Natural killer cell (primary cell): ENCODE results near the gene KLHL13. TPM values are rescaled to one million over a fixed set of nuclear protein-coding genes. Genes with fewer than 3 reads are reported as not detected.

Source experiments
- ATAC-seq, 3 donors: fragments of 150-1000 bp in 2 of 3; fragments of 200-7000 bp in 1 of 3; cut with Tn5 transposase; 1 replicate in 1 of 3; 2 replicates in 2 of 3; pipeline ENCODE4 v1.10.0; 2021; ENCODE audit warnings: mild to moderate bottlenecking in 2 of 3, moderate library complexity in 2 of 3
- DNase-seq, 2 donors: peaks; one replicate each; pipeline versions ENCODE4 v3.0.0 to v3.0.0-alpha.2; 2013 to 2021; ENCODE audit warnings: mixed read lengths in 1 of 2
- H3K27ac ChIP-seq: one replicate; pipeline ENCODE4 v1.5.1; 2013; ENCODE audit warnings: mild to moderate bottlenecking, low read length
- H3K27me3 ChIP-seq: one replicate; pipeline ENCODE4 v1.6.1; 2013; ENCODE audit warnings: low read length; ENCODE audit not compliant: control insufficient read depth, insufficient read depth
- H3K36me3 ChIP-seq: one replicate; pipeline ENCODE4 v1.6.1; 2013; ENCODE audit warnings: low read length; ENCODE audit not compliant: control insufficient read depth, insufficient read depth
- H3K4me1 ChIP-seq: one replicate; pipeline ENCODE4 v1.6.1; 2013; ENCODE audit warnings: low read length; ENCODE audit not compliant: control insufficient read depth, insufficient read depth
- H3K4me3 ChIP-seq: one replicate; pipeline ENCODE4 v1.5.1; 2013; ENCODE audit warnings: low read length
- H3K9me3 ChIP-seq: one replicate; pipeline ENCODE4 v1.6.1; 2013; ENCODE audit warnings: low read length; ENCODE audit not compliant: control insufficient read depth, insufficient read depth
- H3K27ac Mint-ChIP-seq, 2 donors: one replicate each; pipeline ENCODE4 v1.8.0; 2022; ENCODE audit warnings: mild to moderate bottlenecking in 2 of 2, mixed read lengths in 2 of 2, moderate library complexity in 1 of 2
- H3K27me3 Mint-ChIP-seq, 2 donors: one replicate each; pipeline ENCODE4 v1.8.0; 2022; ENCODE audit warnings: low read depth in 2 of 2, mixed read lengths in 2 of 2
- H3K36me3 Mint-ChIP-seq: one replicate; pipeline ENCODE4 v1.8.0; 2022; ENCODE audit warnings: mixed read lengths
- H3K4me1 Mint-ChIP-seq, 2 donors: one replicate each; pipeline ENCODE4 v1.8.0; 2022; ENCODE audit warnings: mixed read lengths in 2 of 2
- H3K4me3 Mint-ChIP-seq: one replicate; pipeline ENCODE4 v1.8.0; 2022; ENCODE audit warnings: mild to moderate bottlenecking, moderate library complexity, mixed read lengths
- H3K9me3 Mint-ChIP-seq, 2 donors: one replicate each; pipeline ENCODE4 v1.8.0; 2022; ENCODE audit warnings: mixed read lengths in 2 of 2
- WGBS: methylation state at CpG from one replicate; pipeline ENCODE4 v1.1.7; 2013; ENCODE audit warnings: missing lambda C conversion rate; ENCODE audit not compliant: insufficient coverage; 5-methylcytosine and 5-hydroxymethylcytosine counted together
- intact Hi-C: fragments of 100-400 bp; cut with micrococcal nuclease; formaldehyde crosslinking; loops from one replicate; pipeline ENCODE4 v1.14.2; 2022
- total RNA-seq, 4 donors: library from RNA; stranded (reverse); fragments of 120-200 nt in 1 of 4; gene quantifications; one replicate each; pipeline versions ENCODE4 v1.2.3 to v1.2.4, GENCODE V29; 2013 to 2022
- TF ChIP-seq, protein P1 (sequence below): fragments of 200-600 bp; IDR thresholded peaks from one replicate; pipeline ENCODE4 v1.8.0; 2022; ENCODE audit warnings: antibody characterized with exemption

The KLHL13 gene
- total RNA-seq, 3 donors from 2014 or later (not counting 1 experiment from before 2014, with no cell fraction given), result 0.11 to 0.73 (median 0.16) TPM

DNA sequence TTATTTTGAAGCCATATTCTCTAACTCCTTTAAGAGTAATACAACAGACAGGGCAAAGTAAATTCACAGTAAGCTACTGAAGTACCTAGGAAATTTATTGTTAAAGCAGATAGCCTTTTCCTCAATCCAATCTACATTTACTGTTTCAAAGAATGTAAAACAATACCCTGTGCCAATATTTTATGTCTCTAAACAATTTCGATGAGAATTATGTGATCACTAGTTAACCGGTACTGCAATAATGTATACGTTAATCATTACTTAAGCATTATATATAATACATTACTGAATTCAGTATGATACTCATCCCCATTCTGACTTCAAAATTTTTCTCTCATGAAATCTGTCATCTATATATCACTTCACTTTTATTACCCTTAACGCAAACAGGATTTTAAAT, 28.5 kb downstream of the KLHL13 start:
- H3K27me3 Mint-ChIP-seq, result peaks cover 0 to 8% of the 10 kb centered on the region in 2 donors
- H3K4me3 Mint-ChIP-seq, result no peak overlapping the region
- Histone ChIP-seq H3K4me3 (no peak overlapping the region), H3K27ac (no peak overlapping the region), H3K36me3 (no peaks in the 10 kb centered on the region), H3K27me3 (no peaks in the 10 kb centered on the region), H3K9me3 (no peaks in the 10 kb centered on the region), H3K4me1 (no peaks in the 10 kb centered on the region)
- no peak for DNase-seq
- H3K9me3 Mint-ChIP-seq, result peaks cover 0 to 6% of the 10 kb centered on the region in 2 donors
- H3K36me3 Mint-ChIP-seq, result no peaks in the 10 kb centered on the region
- TF ChIP-seq, protein P1, sequence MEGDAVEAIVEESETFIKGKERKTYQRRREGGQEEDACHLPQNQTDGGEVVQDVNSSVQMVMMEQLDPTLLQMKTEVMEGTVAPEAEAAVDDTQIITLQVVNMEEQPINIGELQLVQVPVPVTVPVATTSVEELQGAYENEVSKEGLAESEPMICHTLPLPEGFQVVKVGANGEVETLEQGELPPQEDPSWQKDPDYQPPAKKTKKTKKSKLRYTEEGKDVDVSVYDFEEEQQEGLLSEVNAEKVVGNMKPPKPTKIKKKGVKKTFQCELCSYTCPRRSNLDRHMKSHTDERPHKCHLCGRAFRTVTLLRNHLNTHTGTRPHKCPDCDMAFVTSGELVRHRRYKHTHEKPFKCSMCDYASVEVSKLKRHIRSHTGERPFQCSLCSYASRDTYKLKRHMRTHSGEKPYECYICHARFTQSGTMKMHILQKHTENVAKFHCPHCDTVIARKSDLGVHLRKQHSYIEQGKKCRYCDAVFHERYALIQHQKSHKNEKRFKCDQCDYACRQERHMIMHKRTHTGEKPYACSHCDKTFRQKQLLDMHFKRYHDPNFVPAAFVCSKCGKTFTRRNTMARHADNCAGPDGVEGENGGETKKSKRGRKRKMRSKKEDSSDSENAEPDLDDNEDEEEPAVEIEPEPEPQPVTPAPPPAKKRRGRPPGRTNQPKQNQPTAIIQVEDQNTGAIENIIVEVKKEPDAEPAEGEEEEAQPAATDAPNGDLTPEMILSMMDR, result no peak
- WGBS, result no CpG with 5 or more reads among the region's 4 CpGs
- H3K4me1 Mint-ChIP-seq, result no peaks in the 10 kb centered on the region
- no peak overlapping the region for H3K27ac Mint-ChIP-seq
- intact Hi-C loops, result no loop called here
- no peak for ATAC-seq

DNA sequence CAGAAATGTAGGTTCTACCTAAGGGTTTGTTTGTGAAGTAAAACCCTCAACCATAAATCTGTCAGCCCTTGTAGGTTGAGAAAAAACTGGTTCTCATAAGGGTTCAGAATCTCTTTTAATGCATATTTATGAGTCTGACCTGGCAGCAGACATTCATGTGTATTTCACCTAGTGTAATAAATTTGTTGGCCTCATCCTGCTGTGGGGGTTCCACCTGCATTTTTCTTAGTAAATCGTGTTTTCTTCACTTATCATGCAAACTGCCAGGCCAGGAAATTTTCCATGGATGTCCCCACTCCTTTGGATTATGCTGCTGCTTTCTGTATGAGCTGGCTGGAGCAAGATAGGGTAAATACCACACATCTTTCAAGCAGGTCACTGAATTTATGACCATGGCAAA, 42.4 kb downstream of the KLHL13 start:
- Mint-ChIP-seq H3K4me1 (no peaks in the 10 kb centered on the region), H3K36me3 (no peaks in the 10 kb centered on the region), H3K9me3 (no peaks in the 10 kb centered on the region), H3K27me3 (no peaks in the 10 kb centered on the region), H3K4me3 (no peak overlapping the region), H3K27ac (no peak overlapping the region)
- Histone ChIP-seq H3K27me3 (no peaks in the 10 kb centered on the region), H3K4me1 (no peaks in the 10 kb centered on the region), H3K9me3 (no peaks in the 10 kb centered on the region), H3K27ac (no peak overlapping the region), H3K36me3 (no peaks in the 10 kb centered on the region), H3K4me3 (no peak overlapping the region)
- intact Hi-C loops, result no loop called here
- WGBS, result no CpG with 5 or more reads among the region's 1 CpG
- ATAC-seq (no peak), DNase-seq (no peak)
- TF ChIP-seq, protein P1, result no peak

DNA sequence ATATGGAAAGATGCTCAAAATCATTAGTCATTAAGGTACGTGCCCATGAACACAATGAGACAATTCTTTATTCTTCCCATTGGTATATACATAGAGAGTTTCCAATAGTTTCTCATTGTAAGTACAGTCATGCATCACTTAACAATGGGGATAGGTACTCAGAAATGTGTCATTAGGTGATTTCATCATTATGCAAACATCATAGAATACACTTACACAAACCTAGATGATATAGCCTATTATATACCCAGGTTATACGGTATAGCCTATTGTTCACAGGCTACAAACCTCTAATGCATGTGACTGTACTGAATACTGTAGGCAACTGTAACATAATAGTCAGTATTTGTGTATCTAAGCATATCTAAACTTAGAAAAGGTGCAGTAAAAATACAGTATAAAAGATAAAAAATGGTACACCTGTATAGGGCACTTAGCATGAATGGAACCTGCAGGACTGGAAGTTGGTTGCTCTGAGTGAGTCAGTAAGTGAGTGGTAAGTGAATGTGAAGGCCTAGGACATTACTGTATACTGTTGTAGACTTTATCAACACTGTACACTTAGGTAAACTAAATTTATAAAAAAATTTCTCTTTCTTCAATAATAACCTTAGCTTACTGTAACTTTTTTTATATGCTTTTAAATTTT, 49.6 kb downstream of the KLHL13 start:
- Mint-ChIP-seq H3K27me3 (no peaks in the 10 kb centered on the region), H3K27ac (no peak overlapping the region), H3K4me1 (no peaks in the 10 kb centered on the region), H3K9me3 (no peaks in the 10 kb centered on the region), H3K4me3 (no peak overlapping the region), H3K36me3 (no peaks in the 10 kb centered on the region)
- Histone ChIP-seq H3K4me1 (no peaks in the 10 kb centered on the region), H3K27ac (no peak overlapping the region), H3K9me3 (no peaks in the 10 kb centered on the region), H3K27me3 (no peaks in the 10 kb centered on the region), H3K4me3 (no peak overlapping the region), H3K36me3 (no peaks in the 10 kb centered on the region)
- TF ChIP-seq, protein P1, result no peak
- no CpG with 5 or more reads among the region's 2 CpGs for WGBS
- intact Hi-C loops, result no loop called here
- no peak for ATAC-seq
- no peak for DNase-seq
